ENCODE results near the gene MIEF2.
"Not testable (repeated sequence)": the region's sequence is repeated elsewhere in the genome, so short reads cannot be mapped to it uniquely, and the experiment has no call there.

Gene MIEF2

GRCh38 chr17:18260332-18261145 lies at the start of gene MIEF2:
TSS of gene MIEF2 (plus strand) at chr17:18260662. CDS start at chr17:18262721, 2,059 bp downstream.
- DNase-seq = peak; percentile 90

GRCh38 chr17:18213666-18214270 lies 46.7 kb upstream of the MIEF2 start:
- DNase-seq = no peak

- not testable (repeated sequence) for DNase-seq
Observed at GRCh38 chr17:18216906-18217305, 43.6 kb upstream of the MIEF2 start.

GRCh38 chr17:18217412-18218015 lies 42.9 kb upstream of the MIEF2 start:
- DNase-seq = peak; percentile 81

- no peak for DNase-seq
Observed at GRCh38 chr17:18218756-18219415, 41.6 kb upstream of the MIEF2 start.

- DNase-seq = no peak
Observed at GRCh38 chr17:18224053-18224386, 36.4 kb upstream of the MIEF2 start.

GRCh38 chr17:18224387-18225120 lies 35.9 kb upstream of the MIEF2 start:
- DNase-seq = no peak

- DNase-seq = peak; percentile 95
Observed at GRCh38 chr17:18225121-18225641, 35.3 kb upstream of the MIEF2 start, which contains the start of gene LLGL1. TSS of gene LLGL1 (plus strand) at chr17:18225635. CDS start at chr17:18225683, 48 bp downstream.

- no peak for DNase-seq
Observed at GRCh38 chr17:18225642-18226283, 34.7 kb upstream of the MIEF2 start.

- DNase-seq = no peak
Observed at GRCh38 chr17:18226284-18226945, 34.0 kb upstream of the MIEF2 start.

GRCh38 chr17:18227635-18228034 lies 32.8 kb upstream of the MIEF2 start:
- DNase-seq = no peak

GRCh38 chr17:18228176-18228682 lies 32.2 kb upstream of the MIEF2 start:
- no peak for DNase-seq

- no peak for DNase-seq
Observed at GRCh38 chr17:18229254-18229653, 31.2 kb upstream of the MIEF2 start.

GRCh38 chr17:18229771-18230170 lies 30.7 kb upstream of the MIEF2 start:
- no peak for DNase-seq

- no peak for DNase-seq
Observed at GRCh38 chr17:18230288-18231141, 29.9 kb upstream of the MIEF2 start.

- no peak for DNase-seq
Observed at GRCh38 chr17:18231164-18231563, 29.3 kb upstream of the MIEF2 start.

- no peak for DNase-seq
Observed at GRCh38 chr17:18233803-18234518, 26.5 kb upstream of the MIEF2 start.

- DNase-seq = no peak
Observed at GRCh38 chr17:18234853-18235380, 25.5 kb upstream of the MIEF2 start.

- DNase-seq = no peak
Observed at GRCh38 chr17:18235743-18236256, 24.7 kb upstream of the MIEF2 start.
